GM12878 (cell line): ENCODE results near the gene SLC16A6. TPM values are rescaled to one million over a fixed set of nuclear protein-coding genes. Genes with fewer than 3 reads are reported as not detected.
A peak's percentile ranks its signal among the peaks of the same experiment; 100 is the strongest.

Experiments
- BCLAF1 ChIP-seq: fragments of 450-650 bp; IDR thresholded peaks from 2 replicates; pipeline ENCODE4 v1.6.1; 2017; ENCODE audit warnings: antibody characterized with exemption, mild to moderate bottlenecking, moderate library complexity
- BHLHE40 ChIP-seq, 2 experiments: fragments of 450-650 bp in 1 of 2; IDR thresholded peaks; 2 replicates each; pipeline ENCODE4 v1.6.1; 2011 to 2017; ENCODE audit warnings: low read depth in 2 of 2, borderline replicate concordance in 1 of 2, improper control_type of control experiment in 1 of 2, low read length in 1 of 2, mild to moderate bottlenecking in 1 of 2
- CBX5 ChIP-seq: sonication (generic); IDR thresholded peaks from 2 replicates; pipeline ENCODE4 v1.6.1; 2016; ENCODE audit warnings: low read depth, moderate library complexity, mild to moderate bottlenecking, inconsistent platforms
- CHD2 ChIP-seq: IDR thresholded peaks from 2 replicates; pipeline ENCODE4 v1.6.1; 2011; ENCODE audit warnings: low read depth, low read length, improper control_type of control experiment, borderline replicate concordance
- DPF2 ChIP-seq: fragments of 450-650 bp; IDR thresholded peaks from 2 replicates; pipeline ENCODE4 v1.6.1; 2017; ENCODE audit warnings: mild to moderate bottlenecking
- EZH2 ChIP-seq: IDR thresholded peaks from 2 replicates; pipeline ENCODE4 v1.6.1; 2012; ENCODE audit warnings: low read depth, mild to moderate bottlenecking, control low read depth, inconsistent platforms, low read length, borderline replicate concordance; ENCODE audit not compliant: control insufficient read depth
- IKZF1 ChIP-seq: fragments of 450-650 bp; conservative IDR thresholded peaks from 2 replicates; pipeline ENCODE4 v1.6.1; 2017; ENCODE audit warnings: antibody characterized with exemption, mild to moderate bottlenecking
- IKZF2 ChIP-seq, 2 experiments: fragments of 450-650 bp; IDR thresholded peaks; 2 replicates each; pipeline ENCODE4 v1.6.1; 2017; ENCODE audit warnings: mild to moderate bottlenecking in 2 of 2, moderate library complexity in 2 of 2
- KAT2A ChIP-seq: conservative IDR thresholded peaks from 2 replicates; pipeline ENCODE4 v1.6.1; 2011; ENCODE audit warnings: low read depth, low read length; ENCODE audit not compliant: control insufficient read depth
- NFYA ChIP-seq: IDR thresholded peaks from 2 replicates; pipeline ENCODE4 v1.6.1; 2011; ENCODE audit warnings: low read depth, mild to moderate bottlenecking, low read length, improper control_type of control experiment, borderline replicate concordance
- PAX8 ChIP-seq: fragments of 450-650 bp; IDR thresholded peaks from 2 replicates; pipeline ENCODE4 v1.6.1; 2017; ENCODE audit warnings: mild to moderate bottlenecking, moderate library complexity
- SKIL ChIP-seq: fragments of 450-650 bp; IDR thresholded peaks from 2 replicates; pipeline ENCODE4 v1.6.1; 2017; ENCODE audit warnings: mild to moderate bottlenecking, low read depth, inconsistent platforms; ENCODE audit not compliant: poor library complexity, severe bottlenecking
- TAF1 ChIP-seq: IDR thresholded peaks from 2 replicates; pipeline ENCODE4 v1.6.1; 2011; ENCODE audit warnings: mild to moderate bottlenecking, low read depth, low read length, borderline replicate concordance
- TCF7 ChIP-seq: IDR thresholded peaks from 2 replicates; pipeline ENCODE4 v1.6.1; 2014; ENCODE audit warnings: antibody characterized with exemption, borderline replicate concordance
- WRNIP1 ChIP-seq: IDR thresholded peaks from 2 replicates; pipeline ENCODE4 v1.6.1; 2011; ENCODE audit warnings: low read depth, low read length, improper control_type of control experiment, borderline replicate concordance
- ZNF207 ChIP-seq: fragments of 450-650 bp; IDR thresholded peaks from 2 replicates; pipeline ENCODE4 v1.6.1; 2014; ENCODE audit warnings: antibody characterized with exemption, mild to moderate bottlenecking, borderline replicate concordance
- ZNF384 ChIP-seq: IDR thresholded peaks from 2 replicates; pipeline ENCODE4 v1.6.1; 2012; ENCODE audit warnings: low read depth, mild to moderate bottlenecking, low read length, improper control_type of control experiment, borderline replicate concordance
- ZZZ3 ChIP-seq: IDR thresholded peaks from 2 replicates; pipeline ENCODE4 v1.6.1; 2011; ENCODE audit warnings: low read depth; ENCODE audit not compliant: control insufficient read depth, insufficient read length
- polyA plus RNA-seq, 11 experiments: library from polyadenylated mRNA; depleted of rRNA in 4 of 11; unstranded in 6 of 11; stranded (reverse) in 5 of 11; fragments of >200 nt; fragmentation: Nextera tagmentation in 4 of 11; fragmentation: Illumina TruSeq in 1 of 11; extraction: Ambion mirVana in 4 of 11; extraction: Trizol in 1 of 11; gene quantifications; 1 replicate in 1 of 11; 2 replicates in 10 of 11; pipeline versions ENCODE4 v1.2.1 to v1.2.3, GENCODE V29; 2011 to 2016; ENCODE audit warnings: inconsistent platforms in 2 of 11, missing spikeins in 2 of 11, low read depth in 1 of 11
- total RNA-seq, 4 experiments: library from RNA; depleted of rRNA in 3 of 4; stranded (reverse); fragments of >200 nt in 3 of 4; fragmentation: Illumina TruSeq in 1 of 4; extraction: Trizol in 1 of 4; gene quantifications; 2 replicates each; pipeline versions ENCODE4 v1.2.1 to v1.2.3, GENCODE V29; 2013 to 2021
- TF ChIP-seq, protein P1 (sequence below): IDR thresholded peaks from 2 replicates; pipeline ENCODE4 v1.6.1; 2012; ENCODE audit warnings: improper control_type of control experiment, low read depth, low read length; ENCODE audit not compliant: insufficient replicate concordance

The SLC16A6 gene
- total and polyA plus RNA-seq, 10 of the 15 experiments (the other 5 are each of a cell fraction or from before 2014, with no cell fraction given), result 2.4 to 8.8 (median 6.0) TPM

DNA sequence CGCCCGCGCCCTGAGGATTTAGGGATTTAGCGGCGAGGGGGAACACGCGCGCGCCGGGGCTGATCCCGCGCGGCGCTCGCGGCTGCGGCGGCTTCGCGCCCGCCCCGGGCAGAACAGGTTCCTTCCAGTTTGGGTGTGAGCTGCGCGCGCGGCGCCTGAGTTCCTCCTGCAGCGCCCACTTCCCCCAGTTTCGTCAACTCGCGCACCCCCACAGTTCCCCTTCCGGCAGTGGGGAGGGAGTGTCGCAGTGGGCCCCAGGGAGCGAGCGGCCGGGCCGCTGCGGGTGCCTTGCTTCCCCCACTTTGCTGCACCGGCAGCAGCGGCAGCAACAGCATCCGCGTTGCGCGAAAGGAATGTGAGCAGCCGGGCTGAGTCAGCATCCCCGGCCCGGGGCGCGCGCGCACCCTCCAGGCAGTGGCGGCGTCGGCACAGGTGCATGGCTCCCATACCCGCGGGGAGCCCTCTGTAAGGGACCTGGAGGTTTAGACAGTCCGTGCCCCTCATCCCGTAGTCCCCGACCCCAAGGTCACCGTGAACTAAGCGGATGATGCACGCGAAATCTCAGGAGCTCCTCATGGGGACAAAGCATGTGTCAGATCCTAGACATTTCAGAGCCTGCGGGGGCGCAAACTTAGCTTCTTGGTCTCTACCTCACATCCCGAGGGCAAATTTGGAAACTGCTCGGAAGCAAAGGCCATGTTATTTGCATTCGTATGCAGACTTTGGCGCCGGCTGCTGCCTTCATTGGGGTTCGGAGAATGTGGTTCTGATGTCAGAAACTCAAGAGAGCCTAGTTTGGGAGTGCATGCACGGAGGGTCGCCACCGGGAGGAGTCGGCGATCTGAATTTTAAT is 1.1 kb upstream of the SLC16A6 start (continued):
- TF ChIP-seq CBX5 (peak; percentile 67; the same call in 1 of the 2 replicates), BHLHE40 (IDR thresholded peaks at IDR 0.05; ENCODE audit: borderline replicate concordance in 1 of 2, low read depth in 2 of 2, low read length in 1 of 2) (peak in 1 of 2 experiments; percentile 42; a peak in 2 of 4 replicates), ZNF384 (no peak), EZH2 (no peak), IKZF2 (IDR thresholded peaks at IDR 0.05) (peak; percentile 50 to 64; a peak in 3 of 4 replicates), ZNF207 (no peak), ZZZ3 (no peak), WRNIP1 (no peak), PAX8 (no peak), IKZF1 (peak; percentile 88), NFYA (no peak), SKIL (no peak), KAT2A (no peak), CHD2 (0 out of 2 replicates have a peak, but pooled peaks have one; percentile 40), DPF2 (0 out of 2 replicates have a peak, but pooled peaks have one; percentile 40), TAF1 (peak; percentile 87; the same call in 1 of the 2 replicates), BCLAF1 (no peak), TCF7 (no peak)
- TF ChIP-seq, protein P1, sequence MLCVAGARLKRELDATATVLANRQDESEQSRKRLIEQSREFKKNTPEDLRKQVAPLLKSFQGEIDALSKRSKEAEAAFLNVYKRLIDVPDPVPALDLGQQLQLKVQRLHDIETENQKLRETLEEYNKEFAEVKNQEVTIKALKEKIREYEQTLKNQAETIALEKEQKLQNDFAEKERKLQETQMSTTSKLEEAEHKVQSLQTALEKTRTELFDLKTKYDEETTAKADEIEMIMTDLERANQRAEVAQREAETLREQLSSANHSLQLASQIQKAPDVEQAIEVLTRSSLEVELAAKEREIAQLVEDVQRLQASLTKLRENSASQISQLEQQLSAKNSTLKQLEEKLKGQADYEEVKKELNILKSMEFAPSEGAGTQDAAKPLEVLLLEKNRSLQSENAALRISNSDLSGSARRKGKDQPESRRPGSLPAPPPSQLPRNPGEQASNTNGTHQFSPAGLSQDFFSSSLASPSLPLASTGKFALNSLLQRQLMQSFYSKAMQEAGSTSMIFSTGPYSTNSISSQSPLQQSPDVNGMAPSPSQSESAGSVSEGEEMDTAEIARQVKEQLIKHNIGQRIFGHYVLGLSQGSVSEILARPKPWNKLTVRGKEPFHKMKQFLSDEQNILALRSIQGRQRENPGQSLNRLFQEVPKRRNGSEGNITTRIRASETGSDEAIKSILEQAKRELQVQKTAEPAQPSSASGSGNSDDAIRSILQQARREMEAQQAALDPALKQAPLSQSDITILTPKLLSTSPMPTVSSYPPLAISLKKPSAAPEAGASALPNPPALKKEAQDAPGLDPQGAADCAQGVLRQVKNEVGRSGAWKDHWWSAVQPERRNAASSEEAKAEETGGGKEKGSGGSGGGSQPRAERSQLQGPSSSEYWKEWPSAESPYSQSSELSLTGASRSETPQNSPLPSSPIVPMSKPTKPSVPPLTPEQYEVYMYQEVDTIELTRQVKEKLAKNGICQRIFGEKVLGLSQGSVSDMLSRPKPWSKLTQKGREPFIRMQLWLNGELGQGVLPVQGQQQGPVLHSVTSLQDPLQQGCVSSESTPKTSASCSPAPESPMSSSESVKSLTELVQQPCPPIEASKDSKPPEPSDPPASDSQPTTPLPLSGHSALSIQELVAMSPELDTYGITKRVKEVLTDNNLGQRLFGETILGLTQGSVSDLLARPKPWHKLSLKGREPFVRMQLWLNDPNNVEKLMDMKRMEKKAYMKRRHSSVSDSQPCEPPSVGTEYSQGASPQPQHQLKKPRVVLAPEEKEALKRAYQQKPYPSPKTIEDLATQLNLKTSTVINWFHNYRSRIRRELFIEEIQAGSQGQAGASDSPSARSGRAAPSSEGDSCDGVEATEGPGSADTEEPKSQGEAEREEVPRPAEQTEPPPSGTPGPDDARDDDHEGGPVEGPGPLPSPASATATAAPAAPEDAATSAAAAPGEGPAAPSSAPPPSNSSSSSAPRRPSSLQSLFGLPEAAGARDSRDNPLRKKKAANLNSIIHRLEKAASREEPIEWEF, result no peak
